ENCODE measurements around the gene SSRP1. TPM values are rescaled to one million over a fixed set of nuclear protein-coding genes. Genes with fewer than 3 reads are reported as not detected.

The SSRP1 gene
- total RNA-seq, 1 donor: 83.2 TPM

DNA sequence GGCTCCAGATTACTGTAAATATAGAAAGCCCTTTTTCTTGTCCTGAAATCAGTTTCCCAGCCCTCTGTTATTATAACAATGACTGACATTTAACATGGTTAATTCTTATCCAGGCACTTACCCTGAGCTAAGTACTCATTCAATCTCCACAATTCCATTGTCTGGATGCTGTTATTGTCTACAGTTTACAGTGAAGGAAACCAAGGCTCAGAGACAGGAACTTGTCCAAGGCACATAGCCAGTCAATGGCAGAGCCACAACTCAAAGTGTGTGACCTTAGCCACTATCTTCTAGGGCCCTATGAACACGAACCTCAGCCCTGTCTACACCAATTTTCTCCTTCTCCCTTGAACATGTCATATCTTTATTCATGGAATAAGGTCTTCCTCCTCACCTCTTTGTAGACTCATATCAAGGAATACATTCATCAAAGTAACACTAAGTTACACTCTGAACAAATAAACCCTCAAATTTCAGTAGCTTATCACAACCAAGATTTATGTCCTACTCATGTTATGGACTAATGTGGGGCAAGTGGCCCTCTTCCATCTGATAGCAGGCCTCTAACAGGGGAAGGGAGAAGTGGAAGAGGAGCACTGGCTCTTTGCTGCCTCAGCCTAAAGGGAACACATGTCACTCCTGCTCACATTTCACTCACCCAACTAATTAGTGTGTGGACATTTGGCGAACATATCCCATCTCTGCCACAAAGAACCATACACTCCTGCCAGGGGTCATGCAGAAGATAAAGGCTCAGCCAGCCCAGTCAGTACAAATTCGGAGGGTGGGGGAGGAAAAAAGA lies 59.3 kb downstream of the SSRP1 start:
- no peak overlapping the region for H3K4me3 ChIP-seq (ENCODE audit: low read depth, low read length)
- TF ChIP-seq, protein P1, sequence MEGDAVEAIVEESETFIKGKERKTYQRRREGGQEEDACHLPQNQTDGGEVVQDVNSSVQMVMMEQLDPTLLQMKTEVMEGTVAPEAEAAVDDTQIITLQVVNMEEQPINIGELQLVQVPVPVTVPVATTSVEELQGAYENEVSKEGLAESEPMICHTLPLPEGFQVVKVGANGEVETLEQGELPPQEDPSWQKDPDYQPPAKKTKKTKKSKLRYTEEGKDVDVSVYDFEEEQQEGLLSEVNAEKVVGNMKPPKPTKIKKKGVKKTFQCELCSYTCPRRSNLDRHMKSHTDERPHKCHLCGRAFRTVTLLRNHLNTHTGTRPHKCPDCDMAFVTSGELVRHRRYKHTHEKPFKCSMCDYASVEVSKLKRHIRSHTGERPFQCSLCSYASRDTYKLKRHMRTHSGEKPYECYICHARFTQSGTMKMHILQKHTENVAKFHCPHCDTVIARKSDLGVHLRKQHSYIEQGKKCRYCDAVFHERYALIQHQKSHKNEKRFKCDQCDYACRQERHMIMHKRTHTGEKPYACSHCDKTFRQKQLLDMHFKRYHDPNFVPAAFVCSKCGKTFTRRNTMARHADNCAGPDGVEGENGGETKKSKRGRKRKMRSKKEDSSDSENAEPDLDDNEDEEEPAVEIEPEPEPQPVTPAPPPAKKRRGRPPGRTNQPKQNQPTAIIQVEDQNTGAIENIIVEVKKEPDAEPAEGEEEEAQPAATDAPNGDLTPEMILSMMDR (IDR thresholded peaks at IDR 0.05; ENCODE audit: insufficient read depth, low read length): no peak
- DNase-seq (ENCODE audit: low read depth): no peak

Other genes with a start within 250 kb of the SSRP1 start
- gene LRRC55, start 153.9 kb downstream of the SSRP1 start, total RNA-seq (ENCODE audit: low replicate concordance): not detected in 2 replicates
- not detected in 2 replicates for gene APLNR, start 98.6 kb downstream of the SSRP1 start, total RNA-seq (ENCODE audit: low replicate concordance)
- 70.0 and 108 TPM in 2 replicates for gene TNKS1BP1, start 10.9 kb downstream of the SSRP1 start, total RNA-seq (ENCODE audit: low replicate concordance)
- gene P2RX3, start 2.5 kb upstream of the SSRP1 start, total RNA-seq (ENCODE audit: low replicate concordance): not detected in 2 replicates
- not detected in 2 replicates for gene PRG3, start 45.3 kb upstream of the SSRP1 start, total RNA-seq (ENCODE audit: low replicate concordance)
- gene PRG2, start 54.8 kb upstream of the SSRP1 start, total RNA-seq (ENCODE audit: low replicate concordance): not detected in 2 replicates
- gene SLC43A3, start 91.2 kb upstream of the SSRP1 start, total RNA-seq (ENCODE audit: low replicate concordance): 44.3 and 74.3 TPM in 2 replicates
- gene RTN4RL2, start 124.6 kb upstream of the SSRP1 start, total RNA-seq (ENCODE audit: low replicate concordance): 0.09 and 0.90 TPM in 2 replicates
- 11.4 and 15.3 TPM in 2 replicates for gene SLC43A1, start 179.8 kb upstream of the SSRP1 start, total RNA-seq (ENCODE audit: low replicate concordance)
- gene TIMM10, start 194.9 kb upstream of the SSRP1 start, total RNA-seq (ENCODE audit: low replicate concordance): 32.1 and 77.5 TPM in 2 replicates
- gene SMTNL1, start 201.7 kb upstream of the SSRP1 start, total RNA-seq (ENCODE audit: low replicate concordance): not detected in 2 replicates
- gene UBE2L6, start 231.8 kb upstream of the SSRP1 start, total RNA-seq (ENCODE audit: low replicate concordance): 30.6 and 41.1 TPM in 2 replicates

Data from fibroblast of the aortic adventitia (primary cell).